HG03442 (cell line): ENCODE data around the gene KYAT1.
"Not testable (repeated sequence)": the region's sequence is repeated elsewhere in the genome, so short reads cannot be mapped to it uniquely, and the experiment has no call there.

Experiments
- ATAC-seq: cut with Tn5 transposase; IDR thresholded peaks from one replicate; pipeline ENCODE4 v1.9.1; 2021; ENCODE audit warnings: mild to moderate bottlenecking, moderate library complexity; ENCODE audit not compliant: unreplicated experiment

Gene KYAT1

GRCh38 chr9:128886211-128886891 is 4.6 kb upstream of the KYAT1 start:
- ATAC-seq: no peak

DNA sequence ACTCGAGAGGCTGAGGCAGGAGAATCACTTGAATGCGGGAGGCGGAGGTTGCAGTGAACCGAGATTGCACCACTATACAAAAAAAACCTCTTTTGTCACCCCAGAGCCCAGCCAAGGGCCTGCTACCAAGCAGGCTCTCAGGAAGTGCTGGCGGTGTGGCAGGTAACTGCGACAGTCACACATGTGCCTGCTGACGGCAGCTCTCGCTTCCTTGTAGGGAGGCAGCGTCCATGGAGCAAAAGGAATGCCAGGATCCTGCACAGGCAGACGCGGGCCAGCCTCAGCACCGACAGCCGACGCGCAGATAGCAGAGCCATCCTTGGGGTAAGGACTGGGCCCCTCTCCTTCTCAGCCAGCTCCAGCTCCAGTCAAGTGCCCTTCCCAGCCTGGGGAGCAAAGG is 4.0 kb upstream of the KYAT1 start:
- ATAC-seq: no peak

GRCh38 chr9:128885376-128885775 is 3.6 kb upstream of the KYAT1 start:
- ATAC-seq: no peak

GRCh38 chr9:128884164-128884563 is 2.4 kb upstream of the KYAT1 start:
- ATAC-seq: no peak

- no peak for ATAC-seq
Measured at GRCh38 chr9:128882677-128883603, 1.2 kb upstream of the KYAT1 start.

- no peak for ATAC-seq
Measured at GRCh38 chr9:128877852-128878251, 3.9 kb downstream of the KYAT1 start.

- ATAC-seq: not testable (repeated sequence)
Measured at GRCh38 chr9:128870941-128871265, 10.8 kb downstream of the KYAT1 start.

DNA sequence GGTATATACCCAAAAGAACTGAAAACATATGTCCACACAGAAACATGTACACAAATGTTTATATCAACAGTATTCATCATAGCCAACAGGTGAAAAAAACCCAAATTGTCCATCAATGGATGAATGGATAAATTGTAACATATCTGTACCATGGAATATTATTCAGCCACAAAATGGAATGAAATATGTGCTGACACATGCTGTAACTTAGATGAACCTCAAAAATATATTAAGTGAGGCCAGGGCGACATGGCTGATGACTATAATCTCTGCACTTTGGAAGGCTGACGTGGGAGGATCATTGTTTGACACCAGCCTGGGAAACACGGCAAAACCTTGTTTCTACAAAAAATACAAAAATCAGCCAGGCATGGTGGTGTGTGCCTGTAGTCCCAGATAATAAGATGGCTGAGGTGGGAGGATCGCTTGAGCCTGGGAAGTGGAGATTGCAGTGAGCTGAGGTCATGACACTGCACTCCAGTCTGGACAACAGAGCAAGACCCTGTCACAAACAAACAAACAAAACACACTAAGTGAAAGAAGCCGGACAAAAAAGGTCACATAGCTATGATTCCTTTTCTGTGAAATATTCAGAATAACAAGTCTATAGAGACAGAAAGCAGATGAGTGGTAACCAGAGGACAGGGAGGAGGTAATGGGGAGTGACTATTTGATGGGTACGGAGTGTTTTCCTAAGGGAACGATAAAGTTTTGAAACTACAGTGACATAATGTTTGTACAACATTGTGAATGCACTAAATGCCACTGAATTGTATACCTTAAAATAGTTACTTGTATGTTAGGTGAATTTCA is 11.4 kb downstream of the KYAT1 start:
- ATAC-seq: no peak

GRCh38 chr9:128863647-128864046 is 18.1 kb downstream of the KYAT1 start:
- ATAC-seq: no peak

DNA sequence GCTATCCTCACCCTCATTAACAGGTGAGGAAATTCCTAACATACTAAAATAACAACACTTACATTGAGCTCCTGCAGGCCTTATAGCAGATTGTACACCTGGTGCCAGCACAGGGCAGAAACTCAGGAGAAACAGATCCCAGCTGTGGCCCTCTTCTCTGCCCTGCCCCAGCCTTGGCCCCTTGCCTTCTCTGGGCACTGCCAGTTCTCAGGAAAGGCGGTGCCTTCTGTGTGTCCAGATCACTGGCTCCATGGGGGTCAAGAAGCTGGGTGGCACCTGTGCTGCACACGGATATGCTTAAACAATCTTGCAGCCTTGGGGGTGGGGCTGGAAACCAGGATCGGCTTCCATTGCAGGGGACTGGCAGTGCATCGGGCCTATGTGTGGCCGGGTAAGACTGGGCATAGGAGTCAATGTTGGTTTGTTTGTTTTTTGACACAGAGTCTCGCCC is 19.3 kb downstream of the KYAT1 start:
- ATAC-seq: no peak

GRCh38 chr9:128861501-128861900 is 20.2 kb downstream of the KYAT1 start:
- no peak for ATAC-seq

- no peak for ATAC-seq
Measured at GRCh38 chr9:128860937-128861336, 20.8 kb downstream of the KYAT1 start.

- not testable (repeated sequence) for ATAC-seq
Measured at GRCh38 chr9:128858476-128858875, 23.3 kb downstream of the KYAT1 start.

- ATAC-seq: not testable (repeated sequence)
Measured at GRCh38 chr9:128854454-128854853, 27.3 kb downstream of the KYAT1 start.

DNA sequence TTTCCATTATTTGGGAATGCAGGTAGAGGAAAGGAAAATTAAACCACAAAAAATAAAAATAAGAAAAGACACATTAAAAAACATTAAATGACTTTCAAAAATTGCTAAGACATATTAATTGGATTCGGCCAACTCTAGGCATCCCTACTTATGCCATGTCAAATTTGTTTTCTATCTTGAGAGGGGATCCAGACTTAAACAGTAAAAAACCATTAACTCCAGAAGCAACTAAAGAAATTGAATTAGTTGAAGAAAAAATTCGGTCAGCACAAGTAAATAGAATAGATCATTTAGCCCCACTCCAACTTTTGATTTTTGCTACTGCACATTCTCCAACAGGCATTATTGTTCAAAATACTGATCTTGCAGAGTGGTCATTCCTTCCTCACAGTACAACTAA is 29.1 kb downstream of the KYAT1 start:
- not testable (repeated sequence) for ATAC-seq

GRCh38 chr9:128851779-128852600 is 29.8 kb downstream of the KYAT1 start:
- ATAC-seq: not testable (repeated sequence)

GRCh38 chr9:128851024-128851423 is 30.7 kb downstream of the KYAT1 start:
- not testable (repeated sequence) for ATAC-seq

- no peak for ATAC-seq
Measured at GRCh38 chr9:128847803-128848202, 33.9 kb downstream of the KYAT1 start.

DNA sequence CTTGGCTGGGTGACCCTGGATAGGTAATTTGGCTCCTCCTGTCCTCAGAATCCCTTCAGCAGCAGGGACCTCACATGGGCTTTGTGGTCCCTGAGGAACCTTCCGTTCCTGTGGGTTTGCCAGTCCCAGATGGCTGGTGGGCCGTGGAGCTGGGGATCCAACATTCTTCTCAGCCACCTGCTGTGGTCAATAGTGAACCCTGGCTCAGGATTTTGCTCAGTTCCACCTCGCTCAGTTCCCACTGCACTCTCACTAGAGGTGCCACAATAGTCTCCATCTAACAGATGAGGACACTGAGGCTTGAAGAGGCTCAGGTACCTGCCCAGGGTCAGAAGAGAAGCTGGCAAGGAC is 35.1 kb downstream of the KYAT1 start:
- ATAC-seq: no peak

GRCh38 chr9:128845186-128845931 is 36.4 kb downstream of the KYAT1 start:
- ATAC-seq: no peak
